Body of pancreas (tissue), 4 donors: ENCODE results near the gene PXYLP1. TPM values are rescaled to one million over a fixed set of nuclear protein-coding genes. Genes with fewer than 3 reads are reported as not detected.

Experiments
- ATAC-seq: fragments of 150-250 bp; one replicate; pipeline ENCODE4 v1.9.1; 2016
- DNase-seq, 4 donors: peaks; one replicate each; pipeline ENCODE4 v3.0.0-alpha.2; 2019
- H3K27ac ChIP-seq, 4 donors: fragments of 200-600 bp; sonication (generic); 1 replicate in 3 of 4; 2 replicates in 1 of 4; pipeline versions ENCODE4 v1.5.1 to v1.6.1; 2016 to 2019; ENCODE audit warnings: mild to moderate bottlenecking in 1 of 4, mixed read lengths in 1 of 4, moderate library complexity in 1 of 4
- H3K27me3 ChIP-seq, 2 donors: fragments of 200-600 bp; sonication (generic); one replicate each; pipeline ENCODE4 v1.6.0; 2016; ENCODE audit warnings: mild to moderate bottlenecking in 1 of 2
- H3K36me3 ChIP-seq, 2 donors: fragments of 200-600 bp; sonication (generic); replicated peaks in 1 of 2; 2 replicates each; pipeline ENCODE4 v1.5.1; 2016; ENCODE audit warnings: low read depth in 2 of 2; ENCODE audit not compliant: insufficient read depth in 1 of 2
- H3K4me1 ChIP-seq: fragments of 200-600 bp; sonication (generic); one replicate; pipeline ENCODE4 v1.6.0; 2016
- H3K4me3 ChIP-seq, 2 donors: fragments of 200-600 bp; sonication (generic); 1 replicate in 1 of 2; 2 replicates in 1 of 2; pipeline ENCODE4 v1.5.1; 2016 to 2019
- H3K9me3 ChIP-seq, 3 donors: fragments of 200-600 bp; sonication (generic); 1 replicate in 2 of 3; 2 replicates in 1 of 3; pipeline ENCODE4 v1.5.1; 2016
- POLR2A ChIP-seq, 3 donors: fragments of 450-650 bp; IDR thresholded peaks; one replicate each; pipeline ENCODE4 v1.6.1; 2016; ENCODE audit warnings: antibody characterized with exemption in 3 of 3, mild to moderate bottlenecking in 2 of 3
- WGBS, 2 donors: methylation state at CpG; one replicate each; pipeline ENCODE4 v1.1.5; 2017; 5-methylcytosine and 5-hydroxymethylcytosine counted together
- intact Hi-C: fragments of 100-400 bp; cut with DNase I; formaldehyde crosslinking; loops from one replicate; pipeline ENCODE4 v1.15.1; 2023
- total RNA-seq, 2 donors: library from RNA; depleted of rRNA; stranded (reverse); fragments of >200 nt; gene quantifications; one replicate each; pipeline ENCODE4 v1.1.0, GENCODE V29; 2016
- TF ChIP-seq, protein P1 (sequence below), 7 experiments: fragments of 450-650 bp in 4 of 7; fragments of 200-600 bp in 3 of 7; sonication (generic) in 3 of 7; IDR thresholded peaks; one replicate each; pipeline ENCODE4 v1.5.1; 2016 to 2019; ENCODE audit warnings: antibody characterized with exemption in 7 of 7

The PXYLP1 gene
- total RNA-seq, 2 donors from 2014 or later: 9.9 to 10.5 TPM

DNA sequence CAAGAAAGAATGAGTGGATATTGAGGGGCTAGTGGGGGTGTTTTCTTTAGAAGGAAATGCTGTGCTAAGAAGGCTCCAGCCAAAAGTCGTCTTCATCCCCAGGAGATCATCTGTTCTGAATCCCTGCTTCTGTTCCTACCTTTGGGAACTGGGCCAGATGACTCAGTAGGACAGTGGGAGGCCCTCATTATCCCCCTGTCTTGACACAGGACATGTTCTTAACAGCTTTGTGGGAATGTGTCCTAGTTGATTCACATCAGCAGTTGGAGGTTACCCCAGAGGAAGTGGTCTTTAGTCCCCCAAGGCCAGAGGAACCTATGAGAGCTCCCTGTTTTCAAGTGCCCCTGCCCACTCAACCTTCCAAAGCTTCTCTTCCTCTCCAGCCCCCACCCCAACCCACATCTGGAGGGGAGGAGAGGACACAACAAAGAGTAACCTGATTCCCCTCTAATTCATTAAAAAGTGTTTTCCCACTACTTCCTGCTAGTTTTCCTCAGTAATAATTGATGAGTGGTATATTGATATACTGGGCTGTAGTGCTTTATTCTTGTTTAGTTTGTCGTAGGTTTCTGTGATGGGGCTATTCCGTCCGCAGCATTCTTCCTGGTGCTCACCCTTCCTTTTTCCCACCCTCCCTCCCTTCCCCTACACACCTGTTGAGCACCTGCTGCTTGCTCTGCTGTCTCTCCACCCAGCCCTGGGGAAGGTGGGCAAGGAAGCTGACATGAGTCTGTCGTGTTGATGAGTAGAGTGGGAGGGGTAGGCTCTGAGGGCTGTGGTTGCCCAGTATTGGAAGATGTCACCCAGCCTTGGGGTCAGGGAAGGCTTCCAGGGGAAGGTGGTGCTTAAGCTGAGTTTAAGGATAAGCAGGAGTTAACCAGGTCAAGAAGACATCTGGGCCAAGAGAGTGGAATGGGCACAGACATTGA is 9.3 kb downstream of the PXYLP1 start:
- DNase-seq: no peak
- Histone ChIP-seq H3K9me3 (no peaks in the 10 kb centered on the region), H3K4me3 (no peak overlapping the region), H3K27ac (no peak overlapping the region), H3K36me3 (no peaks in the 10 kb centered on the region), H3K27me3 (no peaks in the 10 kb centered on the region), H3K4me1 (peaks cover 36% of the 10 kb centered on the region)
- TF ChIP-seq, protein P1, sequence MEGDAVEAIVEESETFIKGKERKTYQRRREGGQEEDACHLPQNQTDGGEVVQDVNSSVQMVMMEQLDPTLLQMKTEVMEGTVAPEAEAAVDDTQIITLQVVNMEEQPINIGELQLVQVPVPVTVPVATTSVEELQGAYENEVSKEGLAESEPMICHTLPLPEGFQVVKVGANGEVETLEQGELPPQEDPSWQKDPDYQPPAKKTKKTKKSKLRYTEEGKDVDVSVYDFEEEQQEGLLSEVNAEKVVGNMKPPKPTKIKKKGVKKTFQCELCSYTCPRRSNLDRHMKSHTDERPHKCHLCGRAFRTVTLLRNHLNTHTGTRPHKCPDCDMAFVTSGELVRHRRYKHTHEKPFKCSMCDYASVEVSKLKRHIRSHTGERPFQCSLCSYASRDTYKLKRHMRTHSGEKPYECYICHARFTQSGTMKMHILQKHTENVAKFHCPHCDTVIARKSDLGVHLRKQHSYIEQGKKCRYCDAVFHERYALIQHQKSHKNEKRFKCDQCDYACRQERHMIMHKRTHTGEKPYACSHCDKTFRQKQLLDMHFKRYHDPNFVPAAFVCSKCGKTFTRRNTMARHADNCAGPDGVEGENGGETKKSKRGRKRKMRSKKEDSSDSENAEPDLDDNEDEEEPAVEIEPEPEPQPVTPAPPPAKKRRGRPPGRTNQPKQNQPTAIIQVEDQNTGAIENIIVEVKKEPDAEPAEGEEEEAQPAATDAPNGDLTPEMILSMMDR (IDR thresholded peaks at IDR 0.05): no peak
- TF ChIP-seq POLR2A (IDR thresholded peaks at IDR 0.05): no peak
- no peak for ATAC-seq
- intact Hi-C loops: no loop called here
- 70 to 83% methylated on average over 5 of the region's 5 CpGs for WGBS, 2 donors

GRCh38 chr3:141241616-141242376 is 10.2 kb downstream of the PXYLP1 start:
- 78 to 85% methylated on average over 12 of the region's 12 CpGs for WGBS, 2 donors
- ATAC-seq: no peak
- no peak overlapping the region for H3K27ac ChIP-seq

DNA sequence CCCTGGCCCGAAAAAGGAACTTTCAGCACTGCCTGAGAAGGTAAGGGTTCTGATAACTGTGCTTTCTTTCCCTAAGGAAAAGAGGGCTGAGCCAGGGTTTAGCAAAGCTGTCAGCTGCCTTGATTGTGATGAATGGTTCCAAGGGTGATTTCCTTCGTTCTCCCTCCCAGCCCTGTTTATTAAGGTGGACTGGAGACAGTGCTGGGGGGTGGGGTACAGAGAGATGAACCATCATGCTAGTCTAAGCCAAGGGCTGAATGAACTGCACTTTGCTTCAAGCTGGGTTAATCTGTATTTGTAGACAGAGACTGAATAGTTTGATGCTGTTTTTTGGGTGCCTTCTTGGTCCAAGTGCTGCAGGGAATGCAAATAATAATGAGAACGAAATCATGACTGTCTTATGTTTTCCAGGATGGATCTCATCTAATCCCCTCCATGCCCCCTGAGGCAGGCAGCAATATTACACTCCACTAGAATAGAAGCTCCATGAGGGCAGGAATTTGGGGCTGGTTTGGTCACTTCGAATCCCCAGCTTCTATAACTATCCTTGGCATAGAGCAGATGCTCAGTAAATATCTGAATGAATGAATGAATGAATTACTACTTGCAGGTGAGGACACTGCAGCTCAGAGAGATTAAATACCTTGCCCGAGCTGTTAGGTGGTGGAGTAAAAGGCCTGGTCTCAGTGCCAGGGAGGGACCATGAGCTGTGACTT is 10.9 kb downstream of the PXYLP1 start:
- intact Hi-C loops: no loop called here
- no peak for ATAC-seq
- WGBS, 2 donors: 76 to 89% methylated on average over 5 of the region's 5 CpGs

More at GRCh38 chr3:141241616-141242376, 10.2 kb downstream of the PXYLP1 start:
- no peak for TF ChIP-seq POLR2A (IDR thresholded peaks at IDR 0.05)
- TF ChIP-seq, protein P1 (IDR thresholded peaks at IDR 0.05): no peak
- Histone ChIP-seq H3K9me3 (no peaks in the 10 kb centered on the region), H3K27me3 (no peaks in the 10 kb centered on the region), H3K4me1 (peaks cover 39% of the 10 kb centered on the region), H3K36me3 (no peaks in the 10 kb centered on the region), H3K4me3 (no peak overlapping the region)
- DNase-seq: no peak
- intact Hi-C loops: no loop called here

DNA sequence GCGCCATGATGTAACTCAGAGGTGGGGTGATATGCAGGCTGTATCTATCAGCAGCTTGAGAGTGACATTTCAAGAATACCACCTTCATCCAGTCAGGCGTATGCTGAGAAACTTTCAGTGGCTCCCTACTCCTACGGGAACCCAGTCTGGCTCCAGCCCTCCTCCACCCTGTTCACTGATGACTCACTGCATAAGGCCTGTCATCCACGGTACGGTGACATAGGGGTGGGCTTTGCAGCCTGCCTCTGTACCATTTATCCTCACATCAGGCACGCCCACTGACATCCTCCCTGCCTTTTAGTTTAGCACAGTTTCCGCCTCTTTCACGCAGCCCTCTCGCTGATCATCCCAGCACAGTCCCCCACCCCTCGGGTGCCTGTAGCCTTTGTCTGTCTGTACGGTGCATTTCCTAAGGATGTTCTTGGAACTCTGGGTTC is 11.7 kb downstream of the PXYLP1 start:
- Histone ChIP-seq H3K27ac (no peak overlapping the region), H3K9me3 (no peaks in the 10 kb centered on the region), H3K27me3 (no peaks in the 10 kb centered on the region), H3K36me3 (no peaks in the 10 kb centered on the region), H3K4me3 (no peak overlapping the region), H3K4me1 (peaks cover 31% of the 10 kb centered on the region)
- DNase-seq: no peak
- WGBS, 2 donors: 87 to 93% methylated on average over 10 to 11 of the region's 11 CpGs
- intact Hi-C loops: no loop called here
- TF ChIP-seq, protein P1 (IDR thresholded peaks at IDR 0.05): no peak
- TF ChIP-seq POLR2A (IDR thresholded peaks at IDR 0.05): no peak
- no peak for ATAC-seq

More for the DNA sequence above, 10.9 kb downstream of the PXYLP1 start:
- H3K27me3 ChIP-seq: no peaks in the 10 kb centered on the region
- no peaks in the 10 kb centered on the region for H3K36me3 ChIP-seq
- no peak overlapping the region for H3K27ac ChIP-seq
- no peak overlapping the region for H3K4me3 ChIP-seq
- DNase-seq: no peak
- TF ChIP-seq, protein P1 (IDR thresholded peaks at IDR 0.05): no peak
- no peak for TF ChIP-seq POLR2A (IDR thresholded peaks at IDR 0.05)
- peaks cover 39% of the 10 kb centered on the region for H3K4me1 ChIP-seq
- H3K9me3 ChIP-seq: no peaks in the 10 kb centered on the region
